Gastrocnemius medialis (tissue), 4 donors: ENCODE measurements around the gene SPG21.

ENCODE experiments used
- POLR2A ChIP-seq, 2 donors: fragments of 450-650 bp; IDR thresholded peaks; one replicate each; pipeline ENCODE4 v1.6.1; 2017; ENCODE audit warnings: antibody characterized with exemption in 2 of 2, mild to moderate bottlenecking in 2 of 2, moderate library complexity in 2 of 2
- TF ChIP-seq, protein P1 (sequence below), 5 experiments: fragments of 450-650 bp in 3 of 5; fragments of 200-600 bp in 2 of 5; sonication (generic) in 2 of 5; IDR thresholded peaks in 4 of 5; conservative IDR thresholded peaks in 1 of 5; 1 replicate in 4 of 5; 2 replicates in 1 of 5; pipeline ENCODE4 v1.5.1; 2016 to 2019; ENCODE audit warnings: antibody characterized with exemption in 5 of 5, mild to moderate bottlenecking in 3 of 5, moderate library complexity in 3 of 5

GRCh38 chr15:64934023-64934422 lies 55.7 kb downstream of the SPG21 start:
- TF ChIP-seq, protein P1, sequence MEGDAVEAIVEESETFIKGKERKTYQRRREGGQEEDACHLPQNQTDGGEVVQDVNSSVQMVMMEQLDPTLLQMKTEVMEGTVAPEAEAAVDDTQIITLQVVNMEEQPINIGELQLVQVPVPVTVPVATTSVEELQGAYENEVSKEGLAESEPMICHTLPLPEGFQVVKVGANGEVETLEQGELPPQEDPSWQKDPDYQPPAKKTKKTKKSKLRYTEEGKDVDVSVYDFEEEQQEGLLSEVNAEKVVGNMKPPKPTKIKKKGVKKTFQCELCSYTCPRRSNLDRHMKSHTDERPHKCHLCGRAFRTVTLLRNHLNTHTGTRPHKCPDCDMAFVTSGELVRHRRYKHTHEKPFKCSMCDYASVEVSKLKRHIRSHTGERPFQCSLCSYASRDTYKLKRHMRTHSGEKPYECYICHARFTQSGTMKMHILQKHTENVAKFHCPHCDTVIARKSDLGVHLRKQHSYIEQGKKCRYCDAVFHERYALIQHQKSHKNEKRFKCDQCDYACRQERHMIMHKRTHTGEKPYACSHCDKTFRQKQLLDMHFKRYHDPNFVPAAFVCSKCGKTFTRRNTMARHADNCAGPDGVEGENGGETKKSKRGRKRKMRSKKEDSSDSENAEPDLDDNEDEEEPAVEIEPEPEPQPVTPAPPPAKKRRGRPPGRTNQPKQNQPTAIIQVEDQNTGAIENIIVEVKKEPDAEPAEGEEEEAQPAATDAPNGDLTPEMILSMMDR (IDR thresholded peaks at IDR 0.05 in 4 of 5, conservative IDR thresholded peaks at IDR 0.05 in 1 of 5): no peak
- no peak for TF ChIP-seq POLR2A (IDR thresholded peaks at IDR 0.05)
